Keratinocyte (primary cell): Measurements from ENCODE around the gene POU6F2. TPM values are rescaled to one million over a fixed set of nuclear protein-coding genes. Genes with fewer than 3 reads are reported as not detected.

Experiments
- DNase-seq: peaks from one replicate; pipeline ENCODE4 v3.0.0-alpha.2; 2011; ENCODE audit warnings: low read depth, missing footprints, low spot score
- FAIRE-seq: peaks from 2 replicates; lab custom pipeline; 2011; peaks lifted over from hg19 to GRCh38; lab: Jason Lieb, UNC
- H2AFZ ChIP-seq: 2 replicates; pipeline ENCODE4 v1.6.0; 2012; ENCODE audit warnings: low read length, control low read depth, inconsistent platforms; ENCODE audit not compliant: control insufficient read depth
- H3K27ac ChIP-seq: 2 replicates; pipeline ENCODE4 v1.5.1; 2011; ENCODE audit warnings: low read length; ENCODE audit not compliant: control insufficient read depth, insufficient read depth
- H3K27me3 ChIP-seq: 3 replicates; pipeline ENCODE4 v1.6.0; 2011; ENCODE audit warnings: low read length; ENCODE audit not compliant: control insufficient read depth, insufficient read depth; ENCODE audit errors: extremely low read depth
- H3K36me3 ChIP-seq, 2 experiments: 2 replicates in 1 of 2; 3 replicates in 1 of 2; pipeline ENCODE4 v1.5.1; 2011; ENCODE audit warnings: low read length in 2 of 2, mild to moderate bottlenecking in 1 of 2; ENCODE audit not compliant: control insufficient read depth in 2 of 2, insufficient read depth in 2 of 2; ENCODE audit errors: extremely low read depth in 1 of 2
- H3K4me1 ChIP-seq: 3 replicates; pipeline ENCODE4 v1.5.1; 2011; ENCODE audit warnings: low read length; ENCODE audit not compliant: control insufficient read depth, insufficient read depth; ENCODE audit errors: extremely low read depth
- H3K4me2 ChIP-seq: 3 replicates; pipeline ENCODE4 v1.6.0; 2011; ENCODE audit warnings: low read depth, low read length; ENCODE audit not compliant: control insufficient read depth, insufficient read depth; ENCODE audit errors: extremely low read depth
- H3K4me3 ChIP-seq, 3 experiments: fragments of 200-600 bp in 1 of 3; sonication (generic) in 1 of 3; 2 replicates in 2 of 3; 3 replicates in 1 of 3; pipeline ENCODE4 v1.5.1; 2011 to 2016; ENCODE audit warnings: low read length in 3 of 3, mild to moderate bottlenecking in 3 of 3, control low read depth in 2 of 3, inconsistent platforms in 1 of 3, low read depth in 1 of 3, mixed read lengths in 1 of 3, mixed run types in 1 of 3, moderate library complexity in 1 of 3; ENCODE audit not compliant: control insufficient read depth in 2 of 3, insufficient read depth in 2 of 3; ENCODE audit errors: extremely low read depth in 1 of 3
- H3K79me2 ChIP-seq: 2 replicates; pipeline ENCODE4 v1.6.0; 2012; ENCODE audit warnings: low read length; ENCODE audit not compliant: control insufficient read depth, insufficient read depth
- H3K9ac ChIP-seq: 3 replicates; pipeline ENCODE4 v1.6.0; 2011; ENCODE audit warnings: low read length; ENCODE audit not compliant: control insufficient read depth, insufficient read depth; ENCODE audit errors: extremely low read depth
- H3K9me1 ChIP-seq: 3 replicates; pipeline ENCODE4 v1.6.0; 2011; ENCODE audit warnings: low read length; ENCODE audit not compliant: control insufficient read depth, insufficient read depth; ENCODE audit errors: extremely low read depth
- H3K9me3 ChIP-seq: 2 replicates; pipeline ENCODE4 v1.5.1; 2012; ENCODE audit warnings: low read depth, low read length; ENCODE audit not compliant: control insufficient read depth
- H4K20me1 ChIP-seq: 3 replicates; pipeline ENCODE4 v1.6.0; 2011; ENCODE audit warnings: low read length; ENCODE audit not compliant: control insufficient read depth, insufficient read depth; ENCODE audit errors: extremely low read depth
- EZH2 ChIP-seq: IDR thresholded peaks from one replicate; pipeline ENCODE4 v1.6.1; 2012; ENCODE audit warnings: inconsistent platforms, mild to moderate bottlenecking, low read length, moderate library complexity
- dilution Hi-C: fragments of 300-500 bp; cut with MboI; formaldehyde crosslinking; loops from one replicate; pipeline ENCODE4 v1.7.0; 2020; ENCODE audit warnings: low sequenced_read_pairs; ENCODE audit not compliant: extremely low pct_ligation_motif_present
- polyA plus RNA-seq, 5 experiments: library from polyadenylated mRNA; depleted of rRNA in 3 of 5; stranded (reverse) in 3 of 5; stranded (forward) in 1 of 5; unstranded in 1 of 5; fragments of >200 nt; gene quantifications; 1 replicate in 1 of 5; 2 replicates in 3 of 5; 3 replicates in 1 of 5; pipeline versions ENCODE4 v1.2.1 to v1.2.3, GENCODE V29; 2011 to 2012; ENCODE audit warnings: missing spikeins in 2 of 5, low read depth in 1 of 5, low replicate concordance in 1 of 5
- TF ChIP-seq, protein P1 (sequence below), 3 experiments: IDR thresholded peaks in 1 of 3; conservative IDR thresholded peaks in 1 of 3; optimal IDR thresholded peaks in 1 of 3; 2 replicates in 2 of 3; 3 replicates in 1 of 3; pipeline versions ENCODE3 to v1.5.1; 2011; ENCODE audit warnings: low read length in 3 of 3, mild to moderate bottlenecking in 3 of 3, moderate library complexity in 2 of 3, control low read depth in 1 of 3, inconsistent platforms in 1 of 3; ENCODE audit not compliant: insufficient read depth in 2 of 3; ENCODE audit errors: extremely low read depth in 1 of 3

POU6F2 gene
- polyA plus RNA-seq, 1 donor (not counting 4 experiments of a cell fraction or from before 2014, with no cell fraction given) = not detected

GRCh38 chr7:39404907-39405306, 427.2 kb downstream of the POU6F2 start:
- Histone ChIP-seq H3K9me1 (no peaks in the 10 kb centered on the region), H4K20me1 (no peaks in the 10 kb centered on the region), H3K9me3 (no peaks in the 10 kb centered on the region), H3K79me2 (no peaks in the 10 kb centered on the region), H3K27ac (no peak overlapping the region), H3K9ac (no peak overlapping the region), H3K27me3 (peaks cover 4% of the 10 kb centered on the region), H2AFZ (no peak overlapping the region), H3K4me3 (no peak overlapping the region), H3K36me3 (no peaks in the 10 kb centered on the region), H3K4me1 (no peaks in the 10 kb centered on the region), H3K4me2 (no peak overlapping the region)
- TF ChIP-seq EZH2 = no peak
- TF ChIP-seq, protein P1, sequence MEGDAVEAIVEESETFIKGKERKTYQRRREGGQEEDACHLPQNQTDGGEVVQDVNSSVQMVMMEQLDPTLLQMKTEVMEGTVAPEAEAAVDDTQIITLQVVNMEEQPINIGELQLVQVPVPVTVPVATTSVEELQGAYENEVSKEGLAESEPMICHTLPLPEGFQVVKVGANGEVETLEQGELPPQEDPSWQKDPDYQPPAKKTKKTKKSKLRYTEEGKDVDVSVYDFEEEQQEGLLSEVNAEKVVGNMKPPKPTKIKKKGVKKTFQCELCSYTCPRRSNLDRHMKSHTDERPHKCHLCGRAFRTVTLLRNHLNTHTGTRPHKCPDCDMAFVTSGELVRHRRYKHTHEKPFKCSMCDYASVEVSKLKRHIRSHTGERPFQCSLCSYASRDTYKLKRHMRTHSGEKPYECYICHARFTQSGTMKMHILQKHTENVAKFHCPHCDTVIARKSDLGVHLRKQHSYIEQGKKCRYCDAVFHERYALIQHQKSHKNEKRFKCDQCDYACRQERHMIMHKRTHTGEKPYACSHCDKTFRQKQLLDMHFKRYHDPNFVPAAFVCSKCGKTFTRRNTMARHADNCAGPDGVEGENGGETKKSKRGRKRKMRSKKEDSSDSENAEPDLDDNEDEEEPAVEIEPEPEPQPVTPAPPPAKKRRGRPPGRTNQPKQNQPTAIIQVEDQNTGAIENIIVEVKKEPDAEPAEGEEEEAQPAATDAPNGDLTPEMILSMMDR (optimal IDR thresholded peaks at IDR 0.05 in 1 of 3, IDR thresholded peaks at IDR 0.05 in 1 of 3, conservative IDR thresholded peaks at IDR 0.05 in 1 of 3; ENCODE audit: extremely low read depth in 1 of 3, insufficient read depth in 2 of 3, low read length in 3 of 3) = no peak
- no peak for FAIRE-seq
- dilution Hi-C loops = no loop called here
- no peak for DNase-seq

- Histone ChIP-seq H3K4me1 (no peaks in the 10 kb centered on the region), H3K9ac (no peak overlapping the region), H3K9me3 (no peaks in the 10 kb centered on the region), H3K36me3 (no peaks in the 10 kb centered on the region), H3K27ac (no peak overlapping the region), H3K4me3 (no peak overlapping the region), H3K27me3 (peaks cover 4% of the 10 kb centered on the region), H3K79me2 (no peaks in the 10 kb centered on the region), H4K20me1 (no peaks in the 10 kb centered on the region), H3K4me2 (no peak overlapping the region), H3K9me1 (no peaks in the 10 kb centered on the region), H2AFZ (no peak overlapping the region)
- no peak for FAIRE-seq
- no peak for TF ChIP-seq EZH2
- TF ChIP-seq, protein P1 (optimal IDR thresholded peaks at IDR 0.05 in 1 of 3, IDR thresholded peaks at IDR 0.05 in 1 of 3, conservative IDR thresholded peaks at IDR 0.05 in 1 of 3; ENCODE audit: extremely low read depth in 1 of 3, insufficient read depth in 2 of 3, low read length in 3 of 3) = no peak
- no peak for DNase-seq
- dilution Hi-C loops = no loop called here
Measured at GRCh38 chr7:39405581-39405980, 427.9 kb downstream of the POU6F2 start.
